ENCODE results near the gene NCAM2. TPM values are rescaled to one million over a fixed set of nuclear protein-coding genes. Genes with fewer than 3 reads are reported as not detected.

Gene NCAM2
- total and polyA plus RNA-seq, 7 donors: 0.14 to 2.4 (median 0.62) TPM

DNA sequence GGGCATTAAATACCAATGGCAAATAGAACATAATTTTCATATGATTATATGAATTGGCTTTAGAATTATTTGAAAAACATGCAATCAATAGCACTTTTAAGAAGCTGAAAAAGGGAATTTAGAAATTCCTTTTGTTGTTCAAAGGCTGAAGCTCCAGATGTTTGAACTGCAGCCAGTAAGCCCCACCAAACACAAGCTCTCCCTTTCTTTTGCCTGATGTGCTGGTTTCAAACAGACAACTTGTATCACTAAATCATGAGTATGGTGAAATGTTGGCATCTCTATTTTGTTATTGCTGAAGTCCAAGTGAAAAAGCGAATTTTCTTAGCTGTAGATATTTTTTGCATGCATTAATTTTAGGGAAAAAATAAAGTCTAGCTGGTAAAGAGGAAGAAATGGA is 27.5 kb upstream of the NCAM2 start:
- ATAC-seq (no peak), DNase-seq (no peak)
- H3K9me3 ChIP-seq: no peaks in the 10 kb centered on the region
- no peak overlapping the region for H3K4me3 ChIP-seq
- H3K27ac ChIP-seq: no peak overlapping the region
- TF ChIP-seq, protein P1, sequence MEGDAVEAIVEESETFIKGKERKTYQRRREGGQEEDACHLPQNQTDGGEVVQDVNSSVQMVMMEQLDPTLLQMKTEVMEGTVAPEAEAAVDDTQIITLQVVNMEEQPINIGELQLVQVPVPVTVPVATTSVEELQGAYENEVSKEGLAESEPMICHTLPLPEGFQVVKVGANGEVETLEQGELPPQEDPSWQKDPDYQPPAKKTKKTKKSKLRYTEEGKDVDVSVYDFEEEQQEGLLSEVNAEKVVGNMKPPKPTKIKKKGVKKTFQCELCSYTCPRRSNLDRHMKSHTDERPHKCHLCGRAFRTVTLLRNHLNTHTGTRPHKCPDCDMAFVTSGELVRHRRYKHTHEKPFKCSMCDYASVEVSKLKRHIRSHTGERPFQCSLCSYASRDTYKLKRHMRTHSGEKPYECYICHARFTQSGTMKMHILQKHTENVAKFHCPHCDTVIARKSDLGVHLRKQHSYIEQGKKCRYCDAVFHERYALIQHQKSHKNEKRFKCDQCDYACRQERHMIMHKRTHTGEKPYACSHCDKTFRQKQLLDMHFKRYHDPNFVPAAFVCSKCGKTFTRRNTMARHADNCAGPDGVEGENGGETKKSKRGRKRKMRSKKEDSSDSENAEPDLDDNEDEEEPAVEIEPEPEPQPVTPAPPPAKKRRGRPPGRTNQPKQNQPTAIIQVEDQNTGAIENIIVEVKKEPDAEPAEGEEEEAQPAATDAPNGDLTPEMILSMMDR (IDR thresholded peaks at IDR 0.05): no peak
- no peaks in the 10 kb centered on the region for H3K4me1 ChIP-seq
- H3K36me3 ChIP-seq (ENCODE audit: insufficient read depth in 1 of 2, low read depth in 1 of 2): no peaks in the 10 kb centered on the region
- no peaks in the 10 kb centered on the region for H3K27me3 ChIP-seq (ENCODE audit: insufficient read depth in 3 of 3, low read length in 2 of 3)
- 10 to 31% (median 19%) methylated on average over 1 of the region's 1 CpG for WGBS, 3 donors
- intact Hi-C loops (cut with DNase I): no loop called here

DNA sequence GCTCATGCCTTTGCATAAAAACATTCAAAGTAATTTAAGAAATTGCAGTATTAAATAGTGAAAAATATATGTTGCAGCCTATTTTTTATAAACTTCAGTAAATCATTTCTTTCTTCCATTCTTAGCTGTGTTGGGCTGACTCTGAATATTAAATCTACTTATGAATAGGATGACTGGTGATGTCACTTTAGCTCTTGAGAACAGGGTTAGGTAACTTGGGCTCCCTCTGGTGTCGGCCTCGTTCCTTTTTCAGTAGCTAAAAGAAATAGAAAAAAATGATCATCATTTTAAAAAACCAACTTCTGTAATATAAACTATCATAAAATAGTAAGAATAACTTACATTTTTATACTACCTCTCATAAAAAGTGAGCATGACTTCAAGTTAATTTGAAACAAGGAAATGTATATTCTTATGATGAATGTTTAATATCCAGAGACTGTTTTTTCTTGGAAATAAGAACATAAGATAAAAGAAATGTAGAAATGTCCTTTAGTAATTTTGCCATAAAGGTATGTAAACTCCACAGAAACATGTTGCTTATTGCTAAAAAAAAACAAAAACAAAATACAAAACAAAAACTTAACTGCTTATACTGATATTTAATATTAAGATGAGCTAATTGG is 26.8 kb upstream of the NCAM2 start:
- DNase-seq (peak in 1 of 2 donors; percentile 56), ATAC-seq (no peak)
- H3K4me3 ChIP-seq: no peak overlapping the region
- 5 to 9% (median 7%) methylated on average over 2 of the region's 2 CpGs for WGBS, 3 donors
- H3K27ac ChIP-seq: no peak overlapping the region
- H3K4me1 ChIP-seq: no peaks in the 10 kb centered on the region
- no peaks in the 10 kb centered on the region for H3K9me3 ChIP-seq
- no peaks in the 10 kb centered on the region for H3K36me3 ChIP-seq (ENCODE audit: insufficient read depth in 1 of 2, low read depth in 1 of 2)
- TF ChIP-seq, protein P1 (IDR thresholded peaks at IDR 0.05): peak; percentile 25
- intact Hi-C loops (cut with DNase I): no loop called here
- H3K27me3 ChIP-seq (ENCODE audit: insufficient read depth in 3 of 3, low read length in 2 of 3): no peaks in the 10 kb centered on the region

DNA sequence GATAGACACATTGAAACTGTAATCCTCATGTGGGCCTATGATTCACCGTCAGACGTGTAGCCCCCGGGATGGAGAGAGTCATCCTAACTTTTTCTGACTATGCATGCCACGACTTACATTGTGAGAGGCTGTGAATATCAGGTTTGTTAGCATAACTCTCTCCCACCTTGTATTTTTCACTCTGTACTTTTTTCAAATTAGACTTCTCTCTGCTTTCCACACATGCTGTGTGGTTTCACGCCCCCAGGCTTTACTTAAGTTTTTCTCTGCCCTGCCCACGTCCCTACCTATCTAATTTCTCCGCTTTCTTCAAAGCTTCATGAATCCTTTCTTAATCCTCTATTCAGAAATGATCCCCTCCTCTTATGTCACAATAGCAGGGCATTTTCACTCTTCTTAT is 3.4 kb upstream of the NCAM2 start:
- no peak for DNase-seq
- ATAC-seq: no peak
- whole genome bisulfite sequencing, 3 donors: 82 to 85% (median 84%) methylated on average over 7 of the region's 7 CpGs
- intact Hi-C loops (cut with DNase I): no loop called here
- Histone ChIP-seq H3K27me3 (ENCODE audit: insufficient read depth in 3 of 3, low read length in 2 of 3) (peaks cover 0 to 23% (median 9%) of the 10 kb centered on the region in 3 donors), H3K4me3 (no peak overlapping the region), H3K36me3 (ENCODE audit: insufficient read depth in 1 of 2, low read depth in 1 of 2) (no peaks in the 10 kb centered on the region), H3K4me1 (no peaks in the 10 kb centered on the region), H3K9me3 (no peaks in the 10 kb centered on the region), H3K27ac (no peak overlapping the region)
- TF ChIP-seq, protein P1 (IDR thresholded peaks at IDR 0.05): no peak

DNA sequence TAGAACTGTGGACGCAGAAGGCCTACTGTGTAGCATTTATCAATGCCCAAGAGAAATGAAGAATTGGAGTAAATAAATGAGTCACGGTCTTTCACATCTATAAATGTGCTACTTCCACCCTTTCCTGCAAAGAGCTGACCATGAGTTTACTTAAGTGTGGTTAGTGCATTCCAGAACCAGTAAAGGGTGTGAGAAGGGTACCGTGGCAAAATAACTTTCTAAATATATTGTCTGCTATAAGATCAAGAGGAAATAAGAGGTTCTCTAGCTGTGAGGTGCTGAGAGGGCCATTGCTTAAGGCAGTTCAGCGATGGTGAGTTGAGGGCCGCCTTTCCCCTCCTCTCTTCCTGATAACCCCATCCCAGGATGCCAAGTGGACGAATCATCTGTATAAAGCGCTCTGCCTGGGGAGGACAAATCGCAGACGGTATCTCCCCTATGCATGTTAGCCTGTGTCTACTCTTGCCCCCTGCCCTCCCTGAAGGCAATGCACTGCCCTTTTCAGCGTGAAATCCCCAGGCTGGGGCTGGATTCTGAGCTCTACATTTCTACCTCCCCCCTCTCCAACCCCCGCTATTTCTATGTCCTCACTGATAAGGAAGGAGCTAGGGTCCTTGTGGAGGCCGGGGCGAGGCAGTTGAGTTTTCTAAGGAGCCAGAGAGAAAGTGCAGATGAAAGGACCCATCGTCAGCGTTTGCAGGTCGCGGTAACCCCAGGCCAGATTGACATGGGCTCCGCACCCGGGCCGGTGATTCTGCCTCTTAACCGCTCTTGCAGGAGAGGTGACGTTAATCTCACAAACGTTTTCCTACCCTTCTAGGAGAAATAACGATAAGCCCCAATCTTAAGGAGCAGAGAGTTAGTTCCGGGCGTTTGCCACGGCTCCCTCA is 1.5 kb upstream of the NCAM2 start:
- Histone ChIP-seq H3K4me3 (no peak overlapping the region), H3K27ac (no peak overlapping the region), H3K4me1 (no peaks in the 10 kb centered on the region), H3K27me3 (ENCODE audit: insufficient read depth in 3 of 3, low read length in 2 of 3) (peaks cover 0 to 27% (median 9%) of the 10 kb centered on the region in 3 donors), H3K9me3 (no peaks in the 10 kb centered on the region), H3K36me3 (ENCODE audit: insufficient read depth in 1 of 2, low read depth in 1 of 2) (no peaks in the 10 kb centered on the region)
- TF ChIP-seq, protein P1 (IDR thresholded peaks at IDR 0.05): no peak
- WGBS, 3 donors: 52 to 59% (median 55%) methylated on average over 27 of the region's 27 CpGs
- DNase-seq: no peak
- no peak for ATAC-seq
- intact Hi-C loops (cut with DNase I): no loop called here
